Naive thymus-derived CD4-positive, alpha-beta T cell (primary cell): Measurements from ENCODE around the gene NOTO. TPM values are rescaled to one million over a fixed set of nuclear protein-coding genes. Genes with fewer than 3 reads are reported as not detected.
A peak's percentile ranks its signal among the peaks of the same experiment; 100 is the strongest.

Experiments
- ATAC-seq: fragments of 150-1000 bp; cut with Tn5 transposase; 2 replicates; pipeline ENCODE4 v1.10.0; 2021; ENCODE audit warnings: mild to moderate bottlenecking, moderate library complexity
- CTCF ChIA-PET: fragments of 350-600 bp; sonication (Branson Sonifier 250); formaldehyde crosslinking; loops from one replicate; lab custom pipeline; 2021; ENCODE audit warnings: antibody characterized with exemption; lab: Charles Lee
- POLR2A ChIA-PET: fragments of 350-600 bp; sonication (Branson Sonifier 250); formaldehyde crosslinking; loops from one replicate; lab custom pipeline; 2021; ENCODE audit warnings: antibody characterized with exemption, inconsistent platforms; lab: Charles Lee
- DNase-seq, 9 donors: peaks; one replicate each; pipeline versions ENCODE4 v3.0.0 to v3.0.0-alpha.2; 2020 to 2022; ENCODE audit warnings: mixed read lengths in 1 of 9
- H3K27ac ChIP-seq: one replicate; pipeline ENCODE4 v1.7.0; 2013; ENCODE audit warnings: mild to moderate bottlenecking, low read depth, low read length, moderate library complexity
- H3K27me3 ChIP-seq, 2 donors: one replicate each; pipeline ENCODE4 v1.7.0; 2013; ENCODE audit warnings: low read length in 2 of 2, mild to moderate bottlenecking in 2 of 2, moderate library complexity in 2 of 2; ENCODE audit not compliant: control insufficient read depth in 2 of 2, insufficient read depth in 2 of 2
- H3K36me3 ChIP-seq, 3 experiments: 1 replicate in 2 of 3; 2 replicates in 1 of 3; pipeline ENCODE4 v1.7.0; 2013; ENCODE audit warnings: low read length in 3 of 3, mild to moderate bottlenecking in 3 of 3, moderate library complexity in 1 of 3; ENCODE audit not compliant: insufficient read depth in 3 of 3, control insufficient read depth in 2 of 3
- H3K4me1 ChIP-seq, 2 donors: one replicate each; pipeline ENCODE4 v1.7.0; 2013; ENCODE audit warnings: low read length in 2 of 2, mild to moderate bottlenecking in 2 of 2, moderate library complexity in 1 of 2; ENCODE audit not compliant: control insufficient read depth in 2 of 2, insufficient read depth in 2 of 2
- H3K4me3 ChIP-seq: 2 replicates; pipeline ENCODE4 v1.7.0; 2013; ENCODE audit warnings: mild to moderate bottlenecking, low read length
- H3K9me3 ChIP-seq, 3 experiments: 1 replicate in 2 of 3; 2 replicates in 1 of 3; pipeline ENCODE4 v1.7.0; 2013; ENCODE audit warnings: low read length in 3 of 3; ENCODE audit not compliant: control insufficient read depth in 2 of 3
- H3K27ac Mint-ChIP-seq, 9 donors: one replicate each; pipeline ENCODE4 v1.8.0; 2020 to 2022; ENCODE audit warnings: mixed read lengths in 9 of 9, mild to moderate bottlenecking in 8 of 9, moderate library complexity in 5 of 9, inconsistent platforms in 2 of 9
- H3K27me3 Mint-ChIP-seq, 5 donors: one replicate each; pipeline ENCODE4 v1.8.0; 2021 to 2022; ENCODE audit warnings: mixed read lengths in 5 of 5, mild to moderate bottlenecking in 1 of 5
- H3K36me3 Mint-ChIP-seq, 5 donors: one replicate each; pipeline ENCODE4 v1.8.0; 2020 to 2022; ENCODE audit warnings: mixed read lengths in 5 of 5, mild to moderate bottlenecking in 3 of 5, inconsistent platforms in 1 of 5
- H3K4me1 Mint-ChIP-seq, 7 donors: one replicate each; pipeline ENCODE4 v1.8.0; 2020 to 2022; ENCODE audit warnings: mixed read lengths in 7 of 7, mild to moderate bottlenecking in 3 of 7, inconsistent platforms in 1 of 7
- H3K4me3 Mint-ChIP-seq, 10 donors: one replicate each; pipeline ENCODE4 v1.8.0; 2020 to 2022; ENCODE audit warnings: mild to moderate bottlenecking in 10 of 10, mixed read lengths in 10 of 10, moderate library complexity in 6 of 10, inconsistent platforms in 2 of 10
- H3K9me3 Mint-ChIP-seq, 11 donors: one replicate each; pipeline ENCODE4 v1.8.0; 2020 to 2022; ENCODE audit warnings: mixed read lengths in 11 of 11, mild to moderate bottlenecking in 4 of 11, inconsistent platforms in 1 of 11, moderate library complexity in 1 of 11
- intact Hi-C, 2 donors: fragments of 100-400 bp; cut with micrococcal nuclease; formaldehyde crosslinking; loops; one replicate each; pipeline ENCODE4 v1.15.1; 2023
- polyA plus RNA-seq, 2 donors: library from polyadenylated mRNA; unstranded; fragments of 300-500 nt; fragmentation: Illumina TruSeq; gene quantifications; one replicate each; pipeline ENCODE4 v1.2.3, GENCODE V29; 2021
- total RNA-seq, 6 experiments: library from RNA in 5 of 6; stranded (reverse) in 5 of 6; gene quantifications; 1 replicate in 5 of 6; 2 replicates in 1 of 6; pipeline ENCODE4 v1.2.3 and lab custom pipeline; 2021 to 2026

The NOTO gene
- total and polyA plus RNA-seq, 7 experiments from 2014 or later = not detected

- no peaks in the 10 kb centered on the region for H3K9me3 ChIP-seq
- intact Hi-C loops = no loop called here
- no peak overlapping the region for H3K4me3 ChIP-seq
- Mint-ChIP-seq H3K9me3 (no peaks in the 10 kb centered on the region), H3K27ac (peak overlapping the region in 3 of 9 donors; percentile 14 to 46 (median 38)), H3K4me1 (peaks cover 0 to 5% (median 0%) of the 10 kb centered on the region in 7 donors), H3K27me3 (no peaks in the 10 kb centered on the region), H3K4me3 (no peak overlapping the region), H3K36me3 (peaks cover 0 to 26% (median 5%) of the 10 kb centered on the region in 5 donors)
- CTCF ChIA-PET = interaction anchor here (1.0 to 1.3 kb wide), 2 partner anchors 10 to 13 kb away, joined by 3 to 5 read pairs; no protein-coding TSS in a partner anchor
- ATAC-seq (no peak), DNase-seq (no peak)
- POLR2A ChIA-PET = interaction anchor here (3.8 kb wide), 1 partner anchor 8 kb away, joined by 21 read pairs; the partner anchor contains the start of genes CCT7 and PRADC1
- H3K36me3 ChIP-seq = peaks cover 0 to 79% (median 13%) of the 10 kb centered on the region in 3 experiments
- H3K27me3 ChIP-seq = no peaks in the 10 kb centered on the region
- H3K4me1 ChIP-seq = no peaks in the 10 kb centered on the region
- H3K27ac ChIP-seq = no peak overlapping the region
Measured at GRCh38 chr2:73225513-73226360, 23.4 kb downstream of the NOTO start.

GRCh38 chr2:73227086-73227485 is 24.7 kb downstream of the NOTO start:
- ATAC-seq (no peak), DNase-seq (no peak)
- H3K27me3 ChIP-seq = no peaks in the 10 kb centered on the region
- POLR2A ChIA-PET = no interaction called here
- H3K9me3 Mint-ChIP-seq = no peaks in the 10 kb centered on the region
- peaks cover 0 to 66% (median 5%) of the 10 kb centered on the region in 3 experiments for H3K36me3 ChIP-seq
- no peak overlapping the region for H3K27ac Mint-ChIP-seq
- H3K4me3 ChIP-seq = no peak overlapping the region
- no peak overlapping the region for H3K4me3 Mint-ChIP-seq
- peaks cover 0 to 5% (median 2%) of the 10 kb centered on the region in 7 donors for H3K4me1 Mint-ChIP-seq
- H3K27ac ChIP-seq = no peak overlapping the region
- no peaks in the 10 kb centered on the region for H3K4me1 ChIP-seq
- no peaks in the 10 kb centered on the region for H3K27me3 Mint-ChIP-seq
- peaks cover 0 to 13% (median 2%) of the 10 kb centered on the region in 5 donors for H3K36me3 Mint-ChIP-seq
- CTCF ChIA-PET = no interaction called here
- no peaks in the 10 kb centered on the region for H3K9me3 ChIP-seq
- intact Hi-C loops = no loop called here

- no peaks in the 10 kb centered on the region for H3K27me3 ChIP-seq
- H3K27me3 Mint-ChIP-seq = peaks cover 0 to 2% (median 0%) of the 10 kb centered on the region in 5 donors
- no peak overlapping the region for H3K27ac Mint-ChIP-seq
- peaks cover 4 to 5% of the 10 kb centered on the region in 2 donors for H3K4me1 ChIP-seq
- intact Hi-C loops = no loop called here
- peaks cover 0 to 12% (median 7%) of the 10 kb centered on the region in 7 donors for H3K4me1 Mint-ChIP-seq
- H3K27ac ChIP-seq = no peak overlapping the region
- H3K9me3 Mint-ChIP-seq = no peaks in the 10 kb centered on the region
- H3K36me3 ChIP-seq = peaks cover 0 to 50% (median 0%) of the 10 kb centered on the region in 3 experiments
- H3K9me3 ChIP-seq = no peaks in the 10 kb centered on the region
- H3K36me3 Mint-ChIP-seq = peaks cover 0 to 8% (median 0%) of the 10 kb centered on the region in 5 donors
- no peak overlapping the region for H3K4me3 ChIP-seq
- CTCF ChIA-PET = no interaction called here
- DNase-seq (no peak), ATAC-seq (no peak)
- POLR2A ChIA-PET = interaction anchor here (0.6 to 1.0 kb wide), 3 partner anchors 9 to 157 kb away, joined by 3 read pairs; partner anchors contain the start of gene ALMS1
- no peak overlapping the region for H3K4me3 Mint-ChIP-seq
Measured at GRCh38 chr2:73228631-73229030, 26.3 kb downstream of the NOTO start.

- Mint-ChIP-seq H3K27ac (peak overlapping the region; percentile 74 to 96 (median 86)), H3K4me1 (peaks cover 25 to 38% (median 33%) of the 10 kb centered on the region in 7 donors), H3K36me3 (peaks cover 0 to 10% (median 0%) of the 10 kb centered on the region in 5 donors), H3K27me3 (peaks cover 0 to 2% (median 0%) of the 10 kb centered on the region in 5 donors), H3K9me3 (no peaks in the 10 kb centered on the region), H3K4me3 (peak overlapping the region; percentile 88 to 100 (median 98))
- H3K36me3 ChIP-seq = peaks cover 0 to 12% (median 0%) of the 10 kb centered on the region in 3 experiments
- ATAC-seq = no peak
- POLR2A ChIA-PET = interaction anchor here (0.8 to 4.2 kb wide), 16 partner anchors 9 to 1226 kb away, joined by 3 to 34 read pairs (median 6); partner anchors contain the start of genes ALMS1, EGR4, FBXO41 and SFXN5
- DNase-seq = peak in 5 of 9 donors; percentile 11 to 26 (median 13)
- no peaks in the 10 kb centered on the region for H3K9me3 ChIP-seq
- intact Hi-C loops = loop anchor here (1.0 to 10.0 kb wide), 15 partner anchors 18 to 1900 kb away; partner anchors contain the start of genes C2orf78 (in 1 of the 2), CCDC142 (in 1 of the 2), DUSP11 (in 1 of the 2) and EGR4 (in 1 of the 2)
- peak overlapping the region; percentile 94 for H3K27ac ChIP-seq
- H3K4me3 ChIP-seq = peak overlapping the region; percentile 90
- H3K27me3 ChIP-seq = no peaks in the 10 kb centered on the region
- H3K4me1 ChIP-seq = peaks cover 15% of the 10 kb centered on the region in 2 donors
- CTCF ChIA-PET = interaction anchor here (0.9 to 1.7 kb wide), 4 partner anchors 9 to 58 kb away, joined by 3 to 6 read pairs (median 4); no protein-coding TSS in a partner anchor
Measured at GRCh38 chr2:73232403-73233153, 30.2 kb downstream of the NOTO start.

GRCh38 chr2:73233154-73233931 is 31.0 kb downstream of the NOTO start, which contains the start of gene PRADC1:
Gene PRADC1 (minus strand): TSS chr2:73233239. CDS start chr2:73233160, 79 bp downstream.
- Histone ChIP-seq H3K4me1 (peaks cover 15% of the 10 kb centered on the region in 2 donors), H3K4me3 (peak within 1 kb of the TSS; percentile 90), H3K36me3 (peaks cover 0 to 5% (median 0%) of the 10 kb centered on the region in 3 experiments), H3K9me3 (no peaks in the 10 kb centered on the region), H3K27ac (peak within 1 kb of the TSS; percentile 94), H3K27me3 (no peaks in the 10 kb centered on the region)
- Mint-ChIP-seq H3K4me1 (peaks cover 25 to 41% (median 37%) of the 10 kb centered on the region in 7 donors), H3K9me3 (no peaks in the 10 kb centered on the region), H3K36me3 (peaks cover 0 to 10% (median 0%) of the 10 kb centered on the region in 5 donors), H3K27ac (peak within 1 kb of the TSS; percentile 77 to 96 (median 94)), H3K4me3 (peak within 1 kb of the TSS; percentile 88 to 100 (median 98)), H3K27me3 (peaks cover 0 to 2% (median 0%) of the 10 kb centered on the region in 5 donors)
- ATAC-seq (peak; percentile 89), DNase-seq (peak; percentile 73 to 95 (median 91))
- intact Hi-C loops = loop anchor here (1.0 to 10.0 kb wide), 15 partner anchors 19 to 1901 kb away; partner anchors contain the start of genes C2orf78 (in 1 of the 2), CCDC142 (in 1 of the 2), DUSP11 (in 1 of the 2) and EGR4 (in 1 of the 2)
- ChIA-PET CTCF (interaction anchor here (0.9 to 1.7 kb wide), 6 partner anchors 10 to 148 kb away, joined by 3 to 6 read pairs (median 4); no protein-coding TSS in a partner anchor), POLR2A (interaction anchor here (0.5 to 4.2 kb wide), 26 partner anchors 9 to 1225 kb away, joined by 3 to 34 read pairs (median 5); partner anchors contain the start of genes ALMS1, EGR4, FBXO41 and INO80B)
